MM.1S (cell line): ENCODE results near the gene PRKCA.

ENCODE experiments used
- CTCF ChIP-seq: fragments of 300-600 bp; sonication (generic); IDR thresholded peaks from 2 replicates; pipeline ENCODE4 v1.5.1; 2016; ENCODE audit warnings: antibody characterized with exemption, low read length, mixed read lengths
- EZH2 ChIP-seq: fragments of 300-600 bp; sonication (generic); optimal IDR thresholded peaks from 2 replicates; pipeline ENCODE3; 2017; ENCODE audit warnings: low read depth, mild to moderate bottlenecking, antibody characterized with exemption, low read length, mixed read lengths

GRCh38 chr17:66522591-66523272, 220.3 kb downstream of the PRKCA start:
- TF ChIP-seq CTCF, result no peak
- no peak for TF ChIP-seq EZH2
